ENCODE data around the gene IL22RA1.

IL22RA1 gene

DNA sequence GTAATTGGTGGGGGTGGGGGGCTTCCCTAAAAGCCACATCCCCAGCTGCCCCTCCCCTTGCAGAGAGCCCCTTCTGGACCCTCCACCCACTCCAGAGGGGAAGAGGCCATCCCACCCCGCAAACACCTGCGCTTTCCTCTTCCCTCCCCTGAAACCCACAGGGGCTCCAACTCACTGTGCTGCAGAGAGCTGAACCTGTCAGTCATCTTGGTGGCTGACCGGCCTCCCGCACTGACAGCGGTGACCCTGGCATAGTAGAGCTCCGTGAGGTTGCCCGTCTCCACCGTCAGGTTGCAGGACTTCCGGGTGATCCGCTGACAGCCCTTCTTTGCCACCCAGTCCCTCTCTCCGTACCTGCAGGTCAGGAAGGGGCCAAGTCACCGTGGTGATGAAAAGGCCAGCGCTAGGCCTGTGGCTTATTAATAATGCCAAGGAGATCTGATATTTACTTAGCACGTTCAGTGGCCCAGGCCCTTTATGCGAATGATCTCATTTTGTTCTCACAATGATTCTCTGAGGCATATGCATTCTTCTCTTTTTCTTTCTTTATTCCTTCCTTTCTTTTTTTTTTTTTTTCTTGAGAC, 5.9 kb downstream of the IL22RA1 start:
- no peak for DNase-seq

DNA sequence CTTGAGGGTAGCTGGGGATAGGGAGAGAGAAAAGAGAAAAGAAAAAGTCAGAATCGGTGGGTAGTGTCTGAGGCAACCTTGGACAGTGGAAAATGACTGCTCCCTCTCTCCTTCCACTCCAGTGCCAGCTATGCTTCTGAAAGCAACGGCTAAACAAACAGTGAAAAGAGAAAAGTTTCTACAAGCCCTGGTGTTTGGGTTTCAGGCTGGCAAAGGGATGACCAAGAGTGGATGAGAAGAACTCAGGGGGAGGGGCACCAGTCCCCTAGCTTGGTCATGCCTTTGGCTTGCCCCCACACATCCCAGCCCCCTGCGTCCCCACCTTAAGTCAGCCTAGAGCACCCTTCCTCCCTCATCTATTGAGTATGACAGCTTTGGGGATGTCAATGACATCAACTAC, 8.6 kb downstream of the IL22RA1 start:
- no peak for DNase-seq

DNA sequence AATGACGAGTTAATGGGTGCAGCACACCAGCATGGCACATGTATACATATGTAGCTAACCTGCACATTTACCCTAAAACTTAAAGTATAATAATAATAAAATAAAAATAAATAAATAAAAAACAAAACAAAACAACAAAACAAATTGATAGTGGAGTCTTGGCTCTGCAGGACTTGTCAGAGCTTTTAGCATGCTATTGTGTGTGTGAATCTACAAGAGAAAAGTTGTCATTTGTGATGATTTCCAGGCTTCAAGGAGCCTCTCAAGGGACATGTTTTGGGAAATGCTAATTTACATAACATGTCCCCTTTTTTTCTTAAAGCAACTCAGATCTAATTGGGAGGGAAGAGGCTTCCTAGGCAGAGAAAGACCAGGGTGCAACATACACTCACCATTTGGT, 9.1 kb downstream of the IL22RA1 start:
- no peak for DNase-seq

DNA sequence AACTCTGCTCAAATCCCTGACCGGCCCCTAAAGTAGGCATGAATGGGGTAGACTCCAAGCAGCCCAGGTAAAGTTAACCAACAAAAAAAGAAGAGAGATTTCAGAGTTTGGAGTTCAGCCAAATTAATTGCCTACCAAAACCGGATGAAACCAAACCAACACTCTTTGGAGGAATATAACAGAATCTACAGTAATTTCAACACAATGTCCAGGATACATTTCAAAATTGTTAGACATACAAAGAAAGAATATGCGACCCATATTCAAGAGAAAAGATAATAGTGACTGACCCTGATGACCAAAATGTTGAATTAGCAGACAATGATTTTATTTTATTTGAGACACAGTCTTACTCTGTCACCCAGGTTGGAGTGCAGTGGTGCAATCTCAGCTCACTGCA, 12.6 kb downstream of the IL22RA1 start:
- no peak for DNase-seq

DNA sequence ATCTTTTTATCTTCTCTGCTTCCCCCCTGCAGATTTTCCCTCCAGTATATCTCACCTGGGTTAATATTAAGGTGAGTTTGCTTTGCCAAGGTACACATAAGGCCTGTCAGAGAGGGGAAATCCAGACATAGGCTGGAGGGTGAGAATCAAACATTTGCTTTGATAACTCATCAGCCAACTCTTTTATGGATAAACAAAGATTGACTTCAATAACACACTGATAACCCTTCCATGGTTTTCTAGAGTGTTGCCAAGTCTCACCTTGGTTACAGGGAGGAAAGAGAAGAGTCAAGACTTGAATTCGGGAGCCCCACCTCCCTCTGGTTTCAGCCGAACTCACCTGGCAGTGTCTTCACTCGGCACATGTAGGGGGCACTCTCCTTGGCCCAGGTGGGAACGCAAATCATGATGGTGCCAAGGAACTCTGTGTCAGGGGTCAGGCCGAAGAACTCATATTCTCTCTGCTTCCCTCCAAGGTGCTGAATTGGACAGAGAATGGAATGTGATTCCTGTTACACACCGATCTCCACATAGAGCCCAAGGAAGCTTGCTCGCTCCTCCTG, 15.1 kb downstream of the IL22RA1 start:
- no peak for DNase-seq

DNA sequence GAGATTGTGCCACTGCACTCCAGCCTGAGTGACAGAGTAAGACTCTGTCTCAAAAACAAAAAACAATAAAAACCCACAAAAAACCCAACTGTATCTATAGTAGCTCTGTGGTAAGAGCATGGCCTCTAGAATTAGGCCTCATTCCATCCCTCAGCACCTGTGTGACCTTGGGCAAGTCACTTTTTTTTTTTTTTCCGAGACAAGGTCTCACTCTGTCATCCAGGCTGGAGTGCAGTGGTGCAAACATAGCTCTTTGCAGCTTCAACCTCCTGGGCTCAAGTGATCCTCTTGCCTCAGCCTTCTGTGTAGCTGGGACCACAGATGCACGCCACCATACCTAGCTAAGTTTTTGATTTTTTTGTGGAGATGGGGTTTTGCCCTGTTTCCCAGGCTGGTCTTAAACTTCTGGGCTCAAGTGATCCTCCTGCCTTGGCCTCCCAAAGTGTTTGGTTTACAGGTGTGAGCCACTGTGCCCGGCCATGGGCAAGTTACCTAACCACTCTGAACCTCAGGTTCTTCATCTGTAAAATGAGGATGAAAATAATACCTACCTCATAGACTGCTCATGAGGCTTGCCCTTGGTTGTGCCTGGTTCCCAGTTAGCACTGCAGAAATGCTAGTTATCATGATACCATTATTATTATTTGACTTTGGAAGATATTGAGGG, 15.7 kb downstream of the IL22RA1 start:
- no peak for DNase-seq

DNA sequence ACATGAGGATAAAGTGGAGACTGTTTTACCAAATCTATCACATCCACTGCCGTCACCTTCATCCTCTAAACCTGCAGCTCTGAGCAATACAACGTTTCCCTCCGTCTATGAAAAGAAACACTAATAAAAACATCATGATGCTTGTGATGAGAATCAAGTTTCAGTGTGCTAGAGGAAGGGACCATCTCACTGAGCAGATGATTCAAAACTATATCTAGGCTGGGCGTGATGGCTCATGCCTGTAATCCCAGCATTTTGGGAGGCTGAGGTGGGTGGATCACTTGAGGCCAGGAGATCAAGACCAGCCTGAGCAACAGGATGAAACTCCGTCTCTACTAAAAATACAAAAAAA, 16.3 kb downstream of the IL22RA1 start:
- DNase-seq = no peak

DNA sequence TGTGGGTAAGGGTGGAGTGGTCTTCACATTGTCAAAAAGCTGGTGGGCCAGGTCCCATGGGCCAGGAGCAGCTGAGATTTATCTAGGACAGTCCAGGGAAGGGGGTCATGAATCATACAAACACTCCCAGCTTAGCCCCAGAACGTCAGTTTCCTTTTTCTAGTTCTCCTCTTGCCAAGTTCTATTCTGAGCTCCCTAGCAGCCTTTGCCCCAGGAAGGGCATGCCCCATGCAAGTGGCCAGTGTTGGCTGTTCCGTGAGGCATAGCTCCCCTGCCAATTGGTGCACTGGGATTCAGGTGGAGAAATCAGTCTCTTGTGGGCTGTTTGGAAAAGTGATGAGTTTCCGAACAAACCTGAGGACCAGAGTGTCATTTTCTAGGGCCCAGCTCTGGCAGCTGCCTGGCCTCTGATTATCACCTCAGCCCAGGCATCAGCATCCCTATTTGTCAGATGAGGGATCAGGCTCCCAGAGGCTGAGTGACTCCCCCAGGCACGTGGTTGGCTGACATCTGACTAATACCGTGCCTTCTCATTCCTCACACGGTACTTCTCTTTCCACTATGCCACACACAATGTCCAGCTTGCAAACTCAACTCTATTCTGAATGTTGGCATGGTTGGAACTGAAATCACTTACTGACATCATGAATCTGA, 16.8 kb downstream of the IL22RA1 start:
- no peak for DNase-seq

DNA sequence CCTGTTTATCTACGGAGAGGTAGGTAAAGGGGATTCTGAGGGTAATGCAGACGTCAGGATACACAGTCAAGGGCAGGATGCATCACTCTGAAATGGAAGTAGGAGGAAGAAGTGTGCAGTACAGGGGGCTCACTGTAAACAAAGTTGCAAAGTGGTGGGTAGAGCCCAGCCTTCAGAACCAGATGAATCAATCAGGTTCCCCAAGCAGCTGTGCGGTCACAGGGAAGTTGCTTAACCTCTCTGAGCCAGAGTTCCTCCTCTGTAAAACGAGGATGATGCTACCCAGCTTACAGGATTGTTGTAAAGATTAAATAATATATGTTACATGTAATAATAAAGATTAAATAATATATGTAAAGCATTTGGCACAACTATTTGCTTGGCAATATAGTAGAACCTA, 17.5 kb downstream of the IL22RA1 start:
- no peak for DNase-seq

DNA sequence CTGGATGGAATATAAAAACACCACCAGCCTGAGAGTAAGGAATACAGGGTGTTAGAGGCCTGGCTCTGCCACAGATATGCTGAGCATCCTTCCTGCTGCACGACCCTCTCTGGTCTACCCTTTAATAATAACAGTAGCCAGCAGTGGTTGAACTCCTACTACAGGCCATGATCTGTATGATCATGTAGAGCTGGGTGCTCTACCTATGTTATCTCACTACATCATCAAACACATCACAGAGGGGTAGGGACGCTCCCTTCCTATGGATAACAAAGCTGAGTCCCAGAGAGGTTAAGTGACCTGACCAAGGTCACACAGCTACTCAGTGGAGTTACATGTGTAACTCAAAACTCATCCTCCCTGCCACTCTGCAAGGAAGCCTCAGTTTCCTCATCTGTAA, 18.0 kb downstream of the IL22RA1 start:
- DNase-seq = no peak

DNA sequence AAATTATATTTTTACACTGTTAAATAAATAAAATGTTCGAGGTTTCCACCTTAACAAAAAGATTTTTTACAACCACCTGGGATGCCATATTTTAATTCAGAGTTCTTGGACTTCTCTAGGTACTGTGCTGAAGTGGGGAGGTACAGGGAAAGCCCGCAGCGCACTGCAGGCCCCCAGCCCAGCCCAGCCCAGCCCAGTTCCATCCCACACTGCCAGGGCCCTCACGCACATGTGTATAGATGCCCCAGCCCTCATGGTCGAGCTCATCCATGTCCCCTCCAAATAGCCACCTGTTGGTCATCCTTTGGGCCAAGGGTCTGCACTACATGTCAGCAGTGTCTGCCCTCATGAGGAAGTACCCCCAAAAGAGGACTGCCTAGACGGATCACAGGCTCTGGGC, 19.3 kb downstream of the IL22RA1 start:
- DNase-seq = no peak

DNA sequence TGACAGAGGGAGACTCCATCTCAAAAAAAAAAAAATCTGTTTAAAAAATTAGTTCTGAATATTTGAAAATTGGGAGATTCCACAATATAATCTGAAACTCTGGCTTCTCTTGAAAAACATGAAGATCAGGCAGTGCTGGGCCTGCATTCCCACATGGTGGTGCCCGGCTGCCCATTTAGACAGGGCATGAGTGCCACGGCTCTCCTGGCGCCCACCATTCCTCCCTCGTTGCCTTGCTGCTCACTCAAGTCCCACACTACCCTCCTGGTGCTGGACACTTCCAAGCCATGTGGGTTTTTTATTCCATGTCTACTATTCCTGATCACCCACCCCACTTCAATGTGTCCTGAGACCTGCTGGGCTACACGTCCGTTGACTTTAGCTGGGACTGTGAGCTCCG, 20.2 kb downstream of the IL22RA1 start:
- DNase-seq = no peak

DNA sequence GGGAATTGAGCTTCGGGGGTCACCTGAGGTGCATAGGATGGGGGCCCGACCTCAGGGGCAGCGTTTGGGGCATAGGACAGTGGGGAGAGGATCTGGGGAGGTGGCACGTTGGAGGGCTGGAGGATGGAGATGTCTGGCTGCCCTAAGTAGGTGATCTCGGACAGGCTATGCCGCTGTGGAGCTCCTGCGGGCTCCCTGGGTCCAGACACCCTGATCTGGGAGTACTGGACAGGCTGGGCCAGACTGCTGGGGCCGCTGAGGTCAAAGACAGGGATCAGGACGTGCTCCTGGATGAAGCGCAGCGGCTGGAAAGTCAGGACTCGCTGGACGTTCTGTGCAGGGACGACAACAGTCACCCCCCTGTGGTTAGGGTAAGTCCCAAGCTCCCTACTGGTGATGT, 21.5 kb downstream of the IL22RA1 start:
- DNase-seq = no peak

DNA sequence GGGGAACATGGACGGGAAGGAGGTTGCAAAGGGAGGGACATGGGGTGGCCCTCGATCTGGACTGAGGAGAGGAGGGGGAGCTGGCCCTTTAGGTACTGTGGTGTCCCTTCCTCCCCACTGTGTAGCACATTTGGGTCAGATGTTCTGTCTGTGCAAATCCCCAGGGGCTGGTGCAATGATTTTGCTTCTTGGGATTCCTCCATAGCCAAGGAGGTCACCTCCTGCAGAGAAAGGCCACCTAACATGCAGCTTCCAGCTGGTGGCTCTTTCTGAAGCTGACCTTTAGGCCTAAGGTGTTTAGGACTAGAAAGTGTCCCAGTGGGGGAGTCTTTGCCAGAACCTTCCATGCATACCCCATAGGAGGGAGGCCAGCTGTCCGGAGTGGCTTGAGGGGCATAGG, 22.0 kb downstream of the IL22RA1 start:
- DNase-seq = no peak

DNA sequence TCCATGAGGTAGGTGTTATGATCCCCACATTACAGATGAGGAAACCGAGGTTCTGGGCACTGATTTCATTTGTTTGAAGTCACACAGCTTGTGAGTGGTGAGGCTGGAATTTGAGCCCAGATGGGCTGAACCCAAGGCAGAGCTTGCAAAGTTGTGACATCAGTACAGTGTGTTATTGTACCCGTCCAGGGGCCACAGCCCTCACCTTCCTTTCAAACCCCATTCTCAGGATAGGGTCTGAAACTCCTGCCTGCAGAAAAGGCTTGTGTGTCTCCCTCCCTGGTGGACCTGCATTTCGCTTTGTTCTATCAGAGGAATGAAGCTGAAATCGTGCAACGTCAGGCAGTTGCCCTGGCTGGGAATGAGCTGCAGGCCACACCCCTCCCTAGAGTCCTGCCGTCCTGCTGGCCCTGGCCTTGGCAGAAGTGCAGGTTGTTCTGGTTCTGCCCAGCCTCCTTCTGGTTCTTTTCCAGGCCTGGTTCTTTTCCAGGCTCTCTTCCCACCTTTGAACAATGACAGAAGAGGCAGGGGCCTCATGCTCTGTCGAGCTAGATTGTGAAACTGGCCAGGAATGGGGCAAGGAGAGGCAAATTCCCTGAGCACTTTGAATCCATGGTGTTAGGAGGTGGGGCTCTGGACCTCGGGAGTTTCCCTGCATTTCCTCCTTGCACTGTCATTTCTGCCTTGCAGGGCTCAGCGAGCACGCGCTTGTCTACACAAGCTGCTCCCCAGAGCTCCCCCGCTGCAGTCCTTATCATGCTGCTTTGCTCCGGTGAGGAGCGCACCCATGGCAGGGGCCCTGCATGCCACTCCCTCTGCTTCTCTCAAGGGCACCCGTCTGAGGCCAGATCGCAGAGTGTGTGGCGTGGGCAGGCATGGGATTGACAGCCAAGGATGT, 22.8 kb downstream of the IL22RA1 start:
- peak; percentile 79 for DNase-seq

DNA sequence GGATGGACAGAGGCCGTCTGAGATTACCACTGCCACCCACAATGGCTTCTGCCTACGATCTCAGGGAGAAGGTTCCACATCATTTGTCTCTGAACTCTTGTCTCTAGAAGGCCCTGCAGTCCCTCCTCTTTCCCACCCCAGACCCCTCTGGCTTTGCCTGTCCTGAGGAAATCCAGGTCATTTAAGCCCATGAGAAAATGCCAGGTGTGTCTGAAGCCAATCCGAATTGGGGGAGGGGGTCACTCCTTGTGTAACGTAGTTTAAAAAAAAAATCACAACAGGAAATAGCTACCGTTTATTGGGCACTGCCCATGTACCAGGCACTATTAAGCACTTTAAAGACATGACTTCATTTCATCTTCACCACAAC, 23.5 kb downstream of the IL22RA1 start:
- DNase-seq = no peak

DNA sequence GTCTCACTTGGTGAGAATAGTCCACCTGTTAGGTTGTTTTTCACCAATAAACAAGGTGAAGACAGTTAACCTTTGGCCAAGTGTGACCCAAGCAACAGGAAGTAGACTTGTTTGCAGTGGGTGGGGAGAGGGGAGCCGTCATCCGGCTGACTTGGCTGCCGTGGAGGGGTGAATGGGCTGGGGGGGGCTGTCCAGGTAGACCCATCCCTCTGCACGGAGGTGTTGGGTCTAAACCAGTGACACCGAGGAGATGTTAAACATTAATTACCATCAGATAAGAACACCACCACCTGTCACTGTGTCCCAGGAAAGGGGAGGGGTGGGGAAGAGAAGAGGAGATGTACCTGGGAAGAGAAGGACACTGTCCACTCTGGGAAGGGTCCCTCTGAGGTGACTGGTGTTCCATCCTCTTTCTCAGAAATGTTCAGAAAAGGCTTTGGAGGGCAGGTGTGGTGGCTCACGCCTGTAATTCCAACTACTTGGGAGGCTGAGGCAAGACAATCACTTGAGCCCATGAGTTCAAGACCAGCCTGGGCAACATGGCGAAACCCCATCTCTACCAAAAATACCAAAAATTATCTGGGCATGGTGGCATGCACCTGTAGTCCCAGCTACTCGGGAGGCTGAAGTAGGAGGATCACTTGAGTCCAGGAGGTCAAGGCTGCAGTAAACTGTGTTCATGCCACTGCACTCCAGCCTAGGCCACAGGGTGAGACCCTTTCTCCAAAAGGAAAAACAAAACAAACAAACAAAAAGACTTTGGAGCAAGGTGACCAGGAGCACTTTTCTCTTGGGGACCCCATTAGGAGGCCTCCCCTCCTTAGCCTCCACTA, 24.3 kb downstream of the IL22RA1 start:
- no peak for DNase-seq

DNA sequence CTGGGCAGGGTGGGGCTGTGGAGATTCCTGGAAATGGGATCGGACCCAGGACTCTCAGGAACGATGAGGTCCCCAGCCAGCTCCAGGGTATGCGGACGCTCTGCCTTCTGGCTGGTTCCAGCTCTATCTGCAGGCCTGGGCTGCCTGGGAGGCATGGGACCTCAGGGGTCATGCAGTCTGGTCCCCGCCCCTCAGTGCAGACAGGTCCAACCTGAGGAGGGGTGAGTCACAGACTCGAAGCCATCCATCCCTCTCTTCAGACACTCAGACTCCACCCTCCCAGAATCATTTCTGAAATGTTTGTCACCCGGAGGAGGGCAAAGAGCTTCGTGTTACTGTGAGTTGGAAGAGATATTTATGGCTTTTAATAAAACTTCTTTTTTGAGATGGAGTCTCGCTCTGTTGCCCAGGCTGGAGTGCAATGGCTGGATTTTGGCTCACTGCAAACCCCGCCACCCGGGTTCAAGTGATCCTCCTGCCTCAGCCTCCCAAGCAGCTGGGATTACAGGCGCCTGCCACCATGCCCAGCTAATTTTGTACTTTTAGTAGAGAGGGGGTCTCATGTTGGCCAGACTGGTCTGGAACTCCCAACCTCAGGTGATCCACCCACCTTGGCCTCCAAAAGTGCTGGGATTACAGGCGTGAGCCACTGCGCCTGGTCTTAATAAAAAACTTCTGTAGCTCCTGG, 25.1 kb downstream of the IL22RA1 start:
- DNase-seq = peak; percentile 60

DNA sequence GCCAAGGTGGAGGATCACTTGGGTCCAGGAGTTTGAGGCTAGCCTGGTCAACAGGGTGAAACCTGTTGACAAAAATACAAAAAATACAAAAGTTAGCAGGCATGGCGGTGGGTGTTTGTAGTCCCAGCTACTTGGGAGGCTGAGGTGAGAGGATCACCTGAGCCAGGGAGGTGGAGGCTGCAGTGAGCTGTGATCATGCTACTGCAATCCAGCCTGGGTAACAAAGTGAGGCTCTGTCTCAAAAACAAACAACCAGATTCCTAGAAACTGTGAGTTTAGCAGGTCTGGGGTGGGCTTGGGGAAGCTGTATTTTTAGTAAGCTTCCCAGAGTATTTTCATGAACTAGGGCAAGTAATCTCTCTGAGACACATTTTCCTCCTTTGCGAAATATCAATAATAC, 25.8 kb downstream of the IL22RA1 start:
- DNase-seq = no peak

DNA sequence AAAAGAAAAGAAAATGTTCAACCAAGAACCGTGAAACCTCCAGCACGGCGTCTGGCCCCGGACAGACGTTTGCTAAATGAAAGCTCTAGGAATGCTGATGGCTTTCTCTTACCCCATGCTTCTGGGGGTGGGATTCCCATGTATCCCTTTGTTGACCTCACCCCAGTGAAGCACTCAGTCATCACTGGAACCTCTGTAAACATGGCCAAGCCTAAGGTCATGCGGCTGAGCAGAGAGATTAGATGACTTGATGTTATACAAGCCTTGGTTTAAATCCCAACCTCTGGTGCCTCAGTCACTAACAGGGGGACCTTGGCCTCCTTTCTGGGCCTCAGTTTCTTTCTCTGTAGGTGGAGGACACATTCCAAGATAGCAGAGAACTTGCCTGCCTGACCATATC, 28.2 kb downstream of the IL22RA1 start:
- no peak for DNase-seq

DNA sequence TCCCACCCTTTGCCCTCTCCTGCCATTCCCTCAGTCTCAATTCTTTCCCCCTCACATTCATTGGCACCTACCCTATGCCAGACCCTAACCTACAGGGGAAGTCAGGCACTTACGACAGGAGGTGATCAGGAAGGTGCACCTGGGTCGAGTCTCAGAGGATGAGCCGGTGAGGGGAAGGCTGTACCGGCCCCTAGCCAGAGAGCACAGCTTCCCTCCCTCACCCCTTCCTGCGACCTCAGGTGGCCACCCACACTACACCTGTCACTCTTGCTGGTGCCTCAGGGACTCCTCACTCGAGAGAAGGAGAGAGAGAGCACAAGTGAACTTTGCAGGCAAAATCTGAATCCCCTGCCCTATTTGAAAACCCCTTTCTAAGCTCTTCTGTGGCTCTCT, 29.3 kb downstream of the IL22RA1 start:
- DNase-seq = no peak

Data from NCI-H226 (cell line).